IMR-90 (cell line): ENCODE data around the gene CLEC4G. TPM values are rescaled to one million over a fixed set of nuclear protein-coding genes. Genes with fewer than 3 reads are reported as not detected.

ENCODE experiments used
- ATAC-seq: fragments of 200-7000 bp; cut with Tn5 transposase; 2 replicates; pipeline ENCODE4 v1.9.1; 2020; ENCODE audit warnings: low read depth, mild to moderate bottlenecking, moderate library complexity
- BruUV-seq: library from RNA; stranded (reverse); fragments of 400-500 nt; replicated peaks from 2 replicates; lab custom pipeline; 2021; lab: Mats Ljungman, UMichigan
- CTCF ChIA-PET: fragments of 300-600 bp; formaldehyde crosslinking; extraction: SDS; loops from one replicate; lab custom pipeline; 2021; ENCODE audit warnings: antibody characterized with exemption; lab: Yijun Ruan, JAX
- POLR2A ChIA-PET: fragments of 300-600 bp; sonication (Branson Sonifier 250); formaldehyde crosslinking; loops from one replicate; lab custom pipeline; 2022; ENCODE audit warnings: antibody characterized with exemption; ENCODE audit not compliant: unreplicated experiment; lab: Charles Lee
- DNase-seq: peaks from one replicate; pipeline ENCODE4 v3.0.0; 2013
- H2AFZ ChIP-seq: replicated peaks from 2 replicates; pipeline ENCODE3; 2013; ENCODE audit warnings: low read length, mild to moderate bottlenecking; ENCODE audit not compliant: poor library complexity
- H2AK5ac ChIP-seq: 2 replicates; pipeline ENCODE4 v1.6.1; 2013; ENCODE audit warnings: low read depth, low read length, inconsistent platforms
- H2AK9ac ChIP-seq: replicated peaks from 2 replicates; pipeline ENCODE3; 2013; ENCODE audit warnings: mild to moderate bottlenecking, low read depth, low read length, moderate library complexity; ENCODE audit not compliant: poor library complexity
- H2BK120ac ChIP-seq: 2 replicates; pipeline ENCODE4 v1.6.1; 2013; ENCODE audit warnings: low read depth, low read length, inconsistent platforms
- H2BK15ac ChIP-seq: 3 replicates; pipeline ENCODE4 v1.6.1; 2013; ENCODE audit warnings: low read depth, low read length, inconsistent platforms
- H2BK20ac ChIP-seq: 2 replicates; pipeline ENCODE4 v1.6.1; 2013; ENCODE audit warnings: low read depth, mild to moderate bottlenecking, inconsistent platforms, low read length, moderate library complexity
- H2BK5ac ChIP-seq: 2 replicates; pipeline ENCODE4 v1.6.1; 2013; ENCODE audit warnings: mild to moderate bottlenecking, low read depth, low read length, inconsistent platforms; ENCODE audit not compliant: poor library complexity, severe bottlenecking
- H3K14ac ChIP-seq: replicated peaks from 2 replicates; pipeline ENCODE4 v1.6.1; 2013; ENCODE audit warnings: low read depth, low read length, inconsistent platforms
- H3K18ac ChIP-seq: 2 replicates; pipeline ENCODE4 v1.6.1; 2013; ENCODE audit warnings: low read depth, low read length, control low read depth
- H3K23ac ChIP-seq: 2 replicates; pipeline ENCODE4 v1.6.1; 2013; ENCODE audit warnings: low read depth, low read length, inconsistent platforms
- H3K27ac ChIP-seq: 2 replicates; pipeline ENCODE4 v1.5.1; 2013; ENCODE audit warnings: mild to moderate bottlenecking, control low read depth, low read length; ENCODE audit not compliant: insufficient read depth
- H3K27me3 ChIP-seq: 2 replicates; pipeline ENCODE4 v1.6.1; 2013; ENCODE audit warnings: low read length; ENCODE audit not compliant: control insufficient read depth, insufficient read depth
- H3K36me3 ChIP-seq: 2 replicates; pipeline ENCODE4 v1.6.1; 2013; ENCODE audit warnings: low read length, mixed read lengths; ENCODE audit not compliant: control insufficient read depth, insufficient read depth
- H3K4ac ChIP-seq: 2 replicates; pipeline ENCODE4 v1.6.1; 2013; ENCODE audit warnings: low read depth, low read length, inconsistent platforms
- H3K4me1 ChIP-seq: 2 replicates; pipeline ENCODE4 v1.6.1; 2013; ENCODE audit warnings: low read length, mixed read lengths; ENCODE audit not compliant: control insufficient read depth, insufficient read depth
- H3K4me2 ChIP-seq: 2 replicates; pipeline ENCODE4 v1.6.1; 2013; ENCODE audit warnings: low read depth, mild to moderate bottlenecking, control low read depth, low read length, moderate library complexity
- H3K4me3 ChIP-seq: 2 replicates; pipeline ENCODE4 v1.5.1; 2013; ENCODE audit warnings: low read depth, mild to moderate bottlenecking, control low read depth, low read length, moderate library complexity; ENCODE audit not compliant: insufficient read depth
- H3K56ac ChIP-seq: 2 replicates; pipeline ENCODE4 v1.6.1; 2013; ENCODE audit warnings: low read length, inconsistent platforms; ENCODE audit not compliant: insufficient read depth; ENCODE audit errors: extremely low read depth
- H3K79me1 ChIP-seq, 2 experiments: 2 replicates each; pipeline ENCODE4 v1.6.1; 2013; ENCODE audit warnings: low read length in 2 of 2, inconsistent platforms in 1 of 2, low read depth in 1 of 2
- H3K9ac ChIP-seq: 2 replicates; pipeline ENCODE4 v1.6.1; 2013; ENCODE audit warnings: low read depth, low read length, control low read depth
- H3K9me1 ChIP-seq: 2 replicates; pipeline ENCODE4 v1.6.1; 2013; ENCODE audit warnings: low read length, inconsistent platforms; ENCODE audit not compliant: insufficient read depth
- H3K9me3 ChIP-seq: 2 replicates; pipeline ENCODE4 v1.6.1; 2013; ENCODE audit warnings: low read length; ENCODE audit not compliant: control insufficient read depth, insufficient read depth
- H4K20me1 ChIP-seq: 2 replicates; pipeline ENCODE4 v1.6.1; 2013; ENCODE audit warnings: low read length, inconsistent platforms; ENCODE audit not compliant: insufficient read depth
- H4K5ac ChIP-seq: 2 replicates; pipeline ENCODE4 v1.6.1; 2013; ENCODE audit warnings: mild to moderate bottlenecking, low read depth, low read length, control low read depth
- H4K8ac ChIP-seq, 2 experiments: 2 replicates each; pipeline ENCODE4 v1.6.1; 2013; ENCODE audit warnings: low read depth in 2 of 2, low read length in 2 of 2, control low read depth in 1 of 2, inconsistent platforms in 1 of 2
- H4K91ac ChIP-seq: 2 replicates; pipeline ENCODE4 v1.6.1; 2013; ENCODE audit warnings: low read depth, low read length, inconsistent platforms; ENCODE audit not compliant: insufficient read depth
- BHLHE40 ChIP-seq: fragments of 150-350 bp; IDR thresholded peaks from 2 replicates; pipeline ENCODE4 v1.6.1; 2016; ENCODE audit warnings: mild to moderate bottlenecking, low read depth, low read length
- CEBPB ChIP-seq: IDR thresholded peaks from 2 replicates; pipeline ENCODE4 v1.6.1; 2012; ENCODE audit warnings: low read depth, low read length, improper control_type of control experiment
- CHD1 ChIP-seq: IDR thresholded peaks from 2 replicates; pipeline ENCODE4 v1.6.1; 2012; ENCODE audit warnings: low read depth, low read length, improper control_type of control experiment
- CTCF ChIP-seq: conservative IDR thresholded peaks from 2 replicates; pipeline ENCODE4 v1.5.1; 2012; ENCODE audit warnings: mild to moderate bottlenecking, low read depth, low read length, improper control_type of control experiment
- ELK1 ChIP-seq: fragments of 150-350 bp; IDR thresholded peaks from 2 replicates; pipeline ENCODE4 v1.6.1; 2016; ENCODE audit warnings: low read depth, mild to moderate bottlenecking, low read length, moderate library complexity, borderline replicate concordance
- MAFK ChIP-seq: IDR thresholded peaks from 2 replicates; pipeline ENCODE4 v1.6.1; 2012; ENCODE audit warnings: low read depth, low read length, improper control_type of control experiment
- MXI1 ChIP-seq: IDR thresholded peaks from 2 replicates; pipeline ENCODE4 v1.6.1; 2012; ENCODE audit warnings: low read depth, mild to moderate bottlenecking, low read length, moderate library complexity, borderline replicate concordance
- NFE2L2 ChIP-seq: fragments of 150-350 bp; IDR thresholded peaks from 2 replicates; pipeline ENCODE4 v1.6.1; 2016; ENCODE audit warnings: low read depth, mild to moderate bottlenecking, low read length
- POLR2A ChIP-seq: IDR thresholded peaks from 2 replicates; pipeline ENCODE4 v1.6.1; 2012; ENCODE audit warnings: mild to moderate bottlenecking, low read depth, low read length
- RAD21 ChIP-seq: IDR thresholded peaks from 2 replicates; pipeline ENCODE4 v1.6.1; 2012; ENCODE audit warnings: low read length, improper control_type of control experiment
- RCOR1 ChIP-seq: IDR thresholded peaks from 2 replicates; pipeline ENCODE4 v1.6.1; 2012; ENCODE audit warnings: mild to moderate bottlenecking, low read length, improper control_type of control experiment; ENCODE audit not compliant: insufficient replicate concordance
- SMC3 ChIP-seq: fragments of 150-350 bp; IDR thresholded peaks from 2 replicates; pipeline ENCODE4 v1.6.1; 2016; ENCODE audit warnings: low read depth, mild to moderate bottlenecking, antibody characterized with exemption, low read length, moderate library complexity
- USF2 ChIP-seq: fragments of 150-350 bp; IDR thresholded peaks from 2 replicates; pipeline ENCODE4 v1.6.1; 2017; ENCODE audit warnings: mild to moderate bottlenecking, antibody characterized with exemption, low read length, low read depth
- WGBS, 2 experiments: methylation state at CpG; one replicate each; pipeline versions ENCODE4 v1.1.5 to v1.1.7; 2013; ENCODE audit warnings: missing lambda C conversion rate in 2 of 2; ENCODE audit not compliant: insufficient read length in 1 of 2; ENCODE audit errors: extremely low coverage in 2 of 2; 5-methylcytosine and 5-hydroxymethylcytosine counted together
- dilution Hi-C: fragments of 300-500 bp; cut with HindIII; formaldehyde crosslinking; loops from one replicate; pipeline ENCODE4 v1.14.3; 2018; ENCODE audit warnings: low sequenced_read_pairs; ENCODE audit not compliant: unreplicated experiment
- in situ Hi-C: fragments of 300-500 bp; cut with MboI; formaldehyde crosslinking; loops from 3 replicates; pipeline ENCODE4 v1.14.3; 2019; ENCODE audit warnings: low sequenced_read_pairs, inconsistent platforms, mixed read lengths
- intact Hi-C: fragments of 100-400 bp; cut with micrococcal nuclease; formaldehyde crosslinking; loops from 2 replicates; pipeline ENCODE4 v1.10.0; 2022
- polyA plus RNA-seq, 3 experiments: library from polyadenylated mRNA; depleted of rRNA; stranded (reverse); fragments of >200 nt; gene quantifications; 2 replicates each; pipeline ENCODE4 v1.2.3, GENCODE V29; 2012; ENCODE audit warnings: low replicate concordance in 1 of 3
- total RNA-seq: library from RNA; depleted of rRNA; stranded (reverse); fragments of >200 nt; gene quantifications from 2 replicates; pipeline ENCODE4 v1.2.3, GENCODE V29; 2012

Gene CLEC4G
- total and polyA plus RNA-seq, 2 of the 4 experiments (the other 2 are of a cell fraction), result not detected

DNA sequence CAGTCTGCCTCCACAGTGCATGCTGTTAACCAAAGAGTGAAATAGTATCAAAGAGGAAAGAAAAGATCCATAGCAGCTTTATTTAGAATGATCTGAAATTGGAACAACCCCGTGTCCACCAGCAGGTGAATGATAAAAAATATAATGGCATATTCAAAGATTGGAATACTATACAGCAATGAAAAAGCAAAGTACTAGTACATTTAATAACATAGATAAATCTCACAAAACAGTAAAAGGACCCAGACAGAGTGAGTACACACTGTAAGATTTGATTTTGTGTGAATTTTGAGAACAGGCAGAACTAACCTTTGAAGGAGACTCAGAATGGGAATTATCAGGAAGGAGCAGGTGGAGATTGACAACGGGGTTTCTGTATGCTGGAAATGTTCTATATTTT lies 16.3 kb upstream of the CLEC4G start:
- WGBS, 2 experiments, result no CpG with 5 or more reads among the region's 2 CpGs
- no TSS peak for BruUV-seq
- intact Hi-C loops (no loop called here), dilution Hi-C loops (no loop called here), in situ Hi-C loops (no loop called here)
- Histone ChIP-seq H3K56ac (no peak overlapping the region), H3K4me2 (no peak overlapping the region), H4K91ac (no peak overlapping the region), H3K18ac (no peak overlapping the region), H3K4ac (no peak overlapping the region), H2AK5ac (no peak overlapping the region), H3K79me1 (no peaks in the 10 kb centered on the region), H3K14ac (no peak overlapping the region), H2BK15ac (no peak overlapping the region), H2AK9ac (no peak overlapping the region), H3K27me3 (peaks cover 5% of the 10 kb centered on the region), H3K36me3 (no peaks in the 10 kb centered on the region), H3K4me1 (no peaks in the 10 kb centered on the region), H2BK120ac (no peak overlapping the region), H2BK20ac (no peak overlapping the region), H3K23ac (no peak overlapping the region), H3K9ac (no peak overlapping the region), H3K9me1 (peaks cover 3% of the 10 kb centered on the region; the same call in 1 of the 2 replicates), H3K9me3 (no peaks in the 10 kb centered on the region), H2BK5ac (no peak overlapping the region), H4K5ac (no peak overlapping the region), H4K8ac (no peak overlapping the region), H3K27ac (no peak overlapping the region), H2AFZ (no peak overlapping the region), H3K4me3 (no peak overlapping the region), H4K20me1 (no peaks in the 10 kb centered on the region)
- CTCF ChIA-PET, result interaction anchor here (0.6 kb wide), 1 partner anchor 51 kb away, joined by 5 read pairs; no protein-coding TSS in a partner anchor
- TF ChIP-seq CEBPB (no peak), POLR2A (no peak), CTCF (no peak), ELK1 (no peak), NFE2L2 (no peak), MXI1 (no peak), USF2 (no peak), CHD1 (no peak), RCOR1 (no peak), MAFK (no peak), SMC3 (no peak), BHLHE40 (no peak), RAD21 (no peak)
- POLR2A ChIA-PET, result no interaction called here
- DNase-seq (no peak), ATAC-seq (no peak)
